Spleen (tissue), 11 donors: ENCODE results near the gene DLG1. TPM values are rescaled to one million over a fixed set of nuclear protein-coding genes. Genes with fewer than 3 reads are reported as not detected.

Experiments
- DNase-seq: peaks from one replicate; pipeline ENCODE4 v3.0.0-alpha.2; 2020
- H3K27ac ChIP-seq, 8 donors: fragments of 200-600 bp; sonication (generic) in 7 of 8; 1 replicate in 4 of 8; 2 replicates in 4 of 8; pipeline versions ENCODE4 v1.5.0 to v1.8.0; 2016 to 2021; ENCODE audit warnings: inconsistent platforms in 4 of 8, mild to moderate bottlenecking in 4 of 8, moderate library complexity in 1 of 8
- H3K27me3 ChIP-seq, 7 donors: fragments of 200-600 bp; sonication (generic) in 6 of 7; replicated peaks in 1 of 7; 1 replicate in 4 of 7; 2 replicates in 3 of 7; pipeline versions ENCODE4 v1.5.0 to v1.8.0; 2016 to 2021; ENCODE audit warnings: inconsistent platforms in 3 of 7, mild to moderate bottlenecking in 1 of 7
- H3K36me3 ChIP-seq, 6 donors: fragments of 200-600 bp; sonication (generic) in 5 of 6; 1 replicate in 4 of 6; 2 replicates in 2 of 6; pipeline versions ENCODE4 v1.5.0 to v1.8.0; 2016 to 2021; ENCODE audit warnings: inconsistent platforms in 2 of 6
- H3K4me1 ChIP-seq, 6 donors: fragments of 200-600 bp; sonication (generic) in 5 of 6; 1 replicate in 3 of 6; 2 replicates in 3 of 6; pipeline versions ENCODE4 v1.5.0 to v1.8.0; 2016 to 2021; ENCODE audit warnings: inconsistent platforms in 3 of 6
- H3K4me3 ChIP-seq, 8 donors: fragments of 200-600 bp; sonication (generic) in 7 of 8; 1 replicate in 4 of 8; 2 replicates in 4 of 8; pipeline versions ENCODE4 v1.5.0 to v1.8.0; 2016 to 2021; ENCODE audit warnings: inconsistent platforms in 4 of 8, mild to moderate bottlenecking in 4 of 8, moderate library complexity in 2 of 8
- H3K9me3 ChIP-seq, 8 donors: fragments of 200-600 bp; sonication (generic) in 7 of 8; 1 replicate in 4 of 8; 2 replicates in 4 of 8; pipeline versions ENCODE4 v1.5.0 to v1.8.0; 2016 to 2021; ENCODE audit warnings: inconsistent platforms in 4 of 8
- POLR2A ChIP-seq, 3 donors: fragments of 450-650 bp; IDR thresholded peaks; one replicate each; pipeline ENCODE4 v1.5.1; 2017; ENCODE audit warnings: antibody characterized with exemption in 3 of 3, mild to moderate bottlenecking in 1 of 3
- POLR2AphosphoS5 ChIP-seq, 3 donors: sonication (generic); formaldehyde crosslinking; IDR thresholded peaks; one replicate each; pipeline ENCODE4 v1.5.1; 2017; ENCODE audit warnings: antibody characterized with exemption in 3 of 3
- WGBS, 5 donors: extraction: QIAGEN DNeasy Blood & Tissue Kit in 3 of 5; methylation state at CpG; one replicate each; pipeline versions ENCODE4 v1.1.5 to v1.1.7; 2013 to 2018; 5-methylcytosine and 5-hydroxymethylcytosine counted together
- intact Hi-C: fragments of 100-400 bp; cut with DNase I; formaldehyde crosslinking; loops from one replicate; pipeline ENCODE4 v1.15.0; 2023; ENCODE audit warnings: low total_unique reads
- polyA plus RNA-seq, 3 donors: library from polyadenylated mRNA; stranded (reverse); fragments of 200-250 nt; gene quantifications; one replicate each; pipeline ENCODE4 v1.2.1, GENCODE V29; 2013
- total RNA-seq, 7 donors: library from RNA; depleted of rRNA in 3 of 7; stranded (reverse); fragments of >200 nt in 3 of 7; fragmentation: NEBNext Ultra II Directional in 4 of 7; extraction: Animal tissue kit (Norgen Biotek cat#: 25700) in 4 of 7; gene quantifications; one replicate each; pipeline versions ENCODE4 v1.1.0 to v1.2.1, GENCODE V29; 2016 to 2021
- TF ChIP-seq, protein P1 (sequence below), 11 experiments: fragments of 200-600 bp in 7 of 11; fragments of 450-650 bp in 4 of 11; sonication (generic) in 4 of 11; IDR thresholded peaks in 8 of 11; conservative IDR thresholded peaks in 3 of 11; 1 replicate in 7 of 11; 2 replicates in 4 of 11; pipeline versions ENCODE4 v1.4.0 to v1.8.0; 2016 to 2021; ENCODE audit warnings: antibody characterized with exemption in 11 of 11, inconsistent platforms in 4 of 11, mild to moderate bottlenecking in 1 of 11
- donor health status: healthy with polysubstance abuse.
- donor health status: DM: no; HTN: no; CAD: no; lungs with moderate emphysema.
- donor health status: DM: no; HTN: no; CAD: no.
- donor health status: Bipolar disorder and iron deficiency.
- donor health status: healthy.
- donor health status: DM: no; HTN: no; CAD: no.
- donor health status: DM: yes; HTN: yes; CAD: no.

Gene DLG1
- total and polyA plus RNA-seq, 10 donors = 11.0 to 92.3 (median 59.1) TPM

GRCh38 chr3:197320582-197320981, 22.2 kb upstream of the DLG1 start:
- intact Hi-C loops = no loop called here
- no peaks in the 10 kb centered on the region for H3K4me1 ChIP-seq
- no peaks in the 10 kb centered on the region for H3K36me3 ChIP-seq
- no peak for DNase-seq
- peaks cover 0 to 12% (median 2%) of the 10 kb centered on the region in 7 donors for H3K27me3 ChIP-seq
- 61 to 82% (median 73%) methylated on average over 1 of the region's 1 CpG for WGBS, 5 donors
- H3K9me3 ChIP-seq = no peaks in the 10 kb centered on the region
- TF ChIP-seq POLR2A (IDR thresholded peaks at IDR 0.05) (no peak), POLR2AphosphoS5 (IDR thresholded peaks at IDR 0.05) (no peak)
- TF ChIP-seq, protein P1, sequence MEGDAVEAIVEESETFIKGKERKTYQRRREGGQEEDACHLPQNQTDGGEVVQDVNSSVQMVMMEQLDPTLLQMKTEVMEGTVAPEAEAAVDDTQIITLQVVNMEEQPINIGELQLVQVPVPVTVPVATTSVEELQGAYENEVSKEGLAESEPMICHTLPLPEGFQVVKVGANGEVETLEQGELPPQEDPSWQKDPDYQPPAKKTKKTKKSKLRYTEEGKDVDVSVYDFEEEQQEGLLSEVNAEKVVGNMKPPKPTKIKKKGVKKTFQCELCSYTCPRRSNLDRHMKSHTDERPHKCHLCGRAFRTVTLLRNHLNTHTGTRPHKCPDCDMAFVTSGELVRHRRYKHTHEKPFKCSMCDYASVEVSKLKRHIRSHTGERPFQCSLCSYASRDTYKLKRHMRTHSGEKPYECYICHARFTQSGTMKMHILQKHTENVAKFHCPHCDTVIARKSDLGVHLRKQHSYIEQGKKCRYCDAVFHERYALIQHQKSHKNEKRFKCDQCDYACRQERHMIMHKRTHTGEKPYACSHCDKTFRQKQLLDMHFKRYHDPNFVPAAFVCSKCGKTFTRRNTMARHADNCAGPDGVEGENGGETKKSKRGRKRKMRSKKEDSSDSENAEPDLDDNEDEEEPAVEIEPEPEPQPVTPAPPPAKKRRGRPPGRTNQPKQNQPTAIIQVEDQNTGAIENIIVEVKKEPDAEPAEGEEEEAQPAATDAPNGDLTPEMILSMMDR (IDR thresholded peaks at IDR 0.05 in 8 of 11, conservative IDR thresholded peaks at IDR 0.05 in 3 of 11) = no peak
- H3K4me3 ChIP-seq = no peak overlapping the region
- H3K27ac ChIP-seq = no peak overlapping the region

GRCh38 chr3:197317250-197317963, 19.0 kb upstream of the DLG1 start:
- no peaks in the 10 kb centered on the region for H3K9me3 ChIP-seq
- WGBS, 5 donors = 83 to 89% (median 88%) methylated on average over 9 of the region's 9 CpGs
- peaks cover 0 to 12% (median 0%) of the 10 kb centered on the region in 7 donors for H3K27me3 ChIP-seq
- DNase-seq = no peak
- no peaks in the 10 kb centered on the region for H3K36me3 ChIP-seq
- H3K27ac ChIP-seq = no peak overlapping the region
- intact Hi-C loops = no loop called here
- no peak overlapping the region for H3K4me3 ChIP-seq
- H3K4me1 ChIP-seq = no peaks in the 10 kb centered on the region
- TF ChIP-seq POLR2AphosphoS5 (IDR thresholded peaks at IDR 0.05) = no peak
- no peak for TF ChIP-seq POLR2A (IDR thresholded peaks at IDR 0.05)
- TF ChIP-seq, protein P1 (IDR thresholded peaks at IDR 0.05 in 8 of 11, conservative IDR thresholded peaks at IDR 0.05 in 3 of 11) = no peak

- TF ChIP-seq POLR2A (IDR thresholded peaks at IDR 0.05) (no peak), POLR2AphosphoS5 (IDR thresholded peaks at IDR 0.05) (no peak)
- TF ChIP-seq, protein P1 (IDR thresholded peaks at IDR 0.05 in 8 of 11, conservative IDR thresholded peaks at IDR 0.05 in 3 of 11) = no peak
- no peak for DNase-seq
- Histone ChIP-seq H3K27me3 (no peaks in the 10 kb centered on the region), H3K4me3 (no peak overlapping the region), H3K9me3 (no peaks in the 10 kb centered on the region), H3K4me1 (peaks cover 0 to 15% (median 6%) of the 10 kb centered on the region in 6 donors), H3K27ac (no peak overlapping the region), H3K36me3 (no peaks in the 10 kb centered on the region)
- intact Hi-C loops = no loop called here
- WGBS, 5 donors = 87 to 100% (median 98%) methylated on average over 1 of the region's 1 CpG
These were observed 14.0 kb upstream of the DLG1 start for GRCh38 chr3:197312431-197312830.

DNA sequence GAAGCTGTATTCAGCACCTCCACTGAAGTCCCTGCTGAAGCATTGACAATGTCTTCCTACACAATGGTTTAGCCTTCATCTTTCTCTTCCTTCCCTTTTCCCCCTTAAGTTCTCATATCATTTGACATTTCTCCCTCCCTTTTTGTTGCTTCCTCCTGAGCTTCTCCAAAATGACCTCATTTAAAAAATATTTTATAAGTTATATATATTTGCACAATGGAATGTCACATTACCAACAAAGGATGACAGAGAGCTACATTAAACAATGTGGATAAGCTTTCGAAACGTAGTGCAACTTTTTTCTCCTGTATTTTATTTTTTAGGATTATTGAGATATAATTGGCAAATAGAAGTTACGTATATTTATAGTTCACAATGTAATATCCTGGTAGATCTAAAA, 13.2 kb upstream of the DLG1 start:
- no peaks in the 10 kb centered on the region for H3K27me3 ChIP-seq
- peaks cover 0 to 15% (median 6%) of the 10 kb centered on the region in 6 donors for H3K4me1 ChIP-seq
- no peak overlapping the region for H3K27ac ChIP-seq
- no peak for DNase-seq
- H3K36me3 ChIP-seq = no peaks in the 10 kb centered on the region
- intact Hi-C loops = no loop called here
- no peaks in the 10 kb centered on the region for H3K9me3 ChIP-seq
- H3K4me3 ChIP-seq = no peak overlapping the region
- no peak for TF ChIP-seq POLR2A (IDR thresholded peaks at IDR 0.05)
- TF ChIP-seq, protein P1 (IDR thresholded peaks at IDR 0.05 in 8 of 11, conservative IDR thresholded peaks at IDR 0.05 in 3 of 11) = no peak
- no peak for TF ChIP-seq POLR2AphosphoS5 (IDR thresholded peaks at IDR 0.05)
- 90 to 95% (median 95%) methylated on average over 3 of the region's 3 CpGs for WGBS, 5 donors
